H9 (cell line): ENCODE data around the gene PHAX. TPM values are rescaled to one million over a fixed set of nuclear protein-coding genes. Genes with fewer than 3 reads are reported as not detected.

Experiments
- DNase-seq: peaks from one replicate; pipeline ENCODE4 v3.0.0-alpha.2; 2017
- H2AFZ ChIP-seq: one replicate; pipeline ENCODE4 v1.6.1; 2013; ENCODE audit warnings: mild to moderate bottlenecking, low read length, control low read depth, moderate library complexity
- H2AK5ac ChIP-seq: 2 replicates; pipeline ENCODE4 v1.6.1; 2013; ENCODE audit warnings: low read length, control low read depth, mixed read lengths; ENCODE audit not compliant: insufficient read length
- H2BK120ac ChIP-seq: one replicate; pipeline ENCODE4 v1.6.1; 2013; ENCODE audit warnings: low read depth, mild to moderate bottlenecking, low read length, control low read depth, inconsistent platforms; ENCODE audit not compliant: poor library complexity, severe bottlenecking
- H2BK12ac ChIP-seq: 2 replicates; pipeline ENCODE4 v1.6.1; 2013; ENCODE audit warnings: low read length, control low read depth, mixed read lengths, low read depth; ENCODE audit not compliant: insufficient read length
- H2BK15ac ChIP-seq: 2 replicates; pipeline ENCODE4 v1.6.1; 2013; ENCODE audit warnings: low read depth, low read length, control low read depth
- H2BK20ac ChIP-seq: one replicate; pipeline ENCODE4 v1.6.1; 2013; ENCODE audit warnings: low read depth, mild to moderate bottlenecking, low read length, control low read depth, inconsistent platforms; ENCODE audit not compliant: poor library complexity, severe bottlenecking
- H2BK5ac ChIP-seq: 2 replicates; pipeline ENCODE4 v1.6.1; 2013; ENCODE audit warnings: low read length, control low read depth, mixed read lengths; ENCODE audit not compliant: insufficient read length
- H3K14ac ChIP-seq: 2 replicates; pipeline ENCODE4 v1.6.1; 2013; ENCODE audit warnings: low read length, control low read depth; ENCODE audit not compliant: insufficient read depth
- H3K18ac ChIP-seq: 2 replicates; pipeline ENCODE4 v1.6.1; 2013; ENCODE audit warnings: low read depth, mild to moderate bottlenecking, mixed read lengths, low read length, control low read depth; ENCODE audit not compliant: insufficient read length
- H3K23ac ChIP-seq: 2 replicates; pipeline ENCODE4 v1.6.1; 2013; ENCODE audit warnings: low read length, control low read depth, mixed read lengths, low read depth; ENCODE audit not compliant: insufficient read length
- H3K23me2 ChIP-seq: 2 replicates; pipeline ENCODE4 v1.6.1; 2013; ENCODE audit warnings: low read depth, mild to moderate bottlenecking, mixed read lengths, low read length, control low read depth; ENCODE audit not compliant: insufficient read length, poor library complexity, severe bottlenecking
- H3K27ac ChIP-seq: 2 replicates; pipeline ENCODE4 v1.5.1; 2013; ENCODE audit warnings: low read length, control low read depth, mixed read lengths, low read depth; ENCODE audit not compliant: insufficient read length
- H3K27me3 ChIP-seq: 2 replicates; pipeline ENCODE4 v1.6.1; 2013; ENCODE audit warnings: low read length, control low read depth, inconsistent platforms; ENCODE audit not compliant: insufficient read depth
- H3K4ac ChIP-seq: 2 replicates; pipeline ENCODE4 v1.6.1; 2013; ENCODE audit warnings: low read depth, mild to moderate bottlenecking, control low read depth, inconsistent platforms, low read length, moderate library complexity
- H3K4me1 ChIP-seq: 2 replicates; pipeline ENCODE4 v1.6.1; 2013; ENCODE audit warnings: low read length, control low read depth, inconsistent platforms; ENCODE audit not compliant: insufficient read depth
- H3K4me2 ChIP-seq: 2 replicates; pipeline ENCODE4 v1.6.1; 2013; ENCODE audit warnings: low read length, control low read depth, mixed read lengths; ENCODE audit not compliant: insufficient read length, insufficient read depth
- H3K56ac ChIP-seq: 2 replicates; pipeline ENCODE4 v1.6.1; 2013; ENCODE audit warnings: low read depth, mild to moderate bottlenecking, mixed read lengths, low read length, control low read depth; ENCODE audit not compliant: insufficient read length
- H3K79me1 ChIP-seq: 2 replicates; pipeline ENCODE4 v1.6.1; 2013; ENCODE audit warnings: low read depth, mild to moderate bottlenecking, moderate library complexity, low read length, control low read depth, inconsistent platforms; ENCODE audit not compliant: insufficient read depth, poor library complexity, severe bottlenecking
- H3K79me2 ChIP-seq: 2 replicates; pipeline ENCODE4 v1.6.1; 2013; ENCODE audit warnings: low read length, control low read depth, inconsistent platforms; ENCODE audit not compliant: insufficient read depth
- H3K9ac ChIP-seq: 2 replicates; pipeline ENCODE4 v1.6.1; 2013; ENCODE audit warnings: low read length, control low read depth, mixed read lengths; ENCODE audit not compliant: insufficient read length; ENCODE audit errors: extremely low read depth
- H3K9me3 ChIP-seq: one replicate; pipeline ENCODE4 v1.6.1; 2013; ENCODE audit warnings: low read depth, low read length, inconsistent platforms; ENCODE audit not compliant: control insufficient read depth
- H3T11ph ChIP-seq: one replicate; pipeline ENCODE4 v1.6.1; 2013; ENCODE audit warnings: mild to moderate bottlenecking, low read length, control low read depth, inconsistent platforms
- H4K20me1 ChIP-seq: one replicate; pipeline ENCODE4 v1.6.1; 2013; ENCODE audit not compliant: control insufficient read depth, insufficient read length, insufficient read depth
- H4K5ac ChIP-seq: 2 replicates; pipeline ENCODE4 v1.6.1; 2013; ENCODE audit warnings: low read depth, mild to moderate bottlenecking, mixed read lengths, low read length, control low read depth; ENCODE audit not compliant: insufficient read length
- H4K8ac ChIP-seq: replicated peaks from 2 replicates; pipeline ENCODE4 v1.6.1; 2013; ENCODE audit warnings: low read length, control low read depth, mixed read lengths, low read depth; ENCODE audit not compliant: insufficient read length
- H4K91ac ChIP-seq: 2 replicates; pipeline ENCODE4 v1.6.1; 2013; ENCODE audit warnings: low read depth, mild to moderate bottlenecking, moderate library complexity, mixed read lengths, low read length, control low read depth; ENCODE audit not compliant: insufficient read length
- H3K27ac Mint-ChIP-seq, 3 experiments: 2 replicates in 2 of 3; 3 replicates in 1 of 3; pipeline ENCODE4 v1.8.0; 2020 to 2021; ENCODE audit warnings: mixed read lengths in 3 of 3, mild to moderate bottlenecking in 1 of 3, moderate library complexity in 1 of 3
- H3K27me3 Mint-ChIP-seq: 2 replicates; pipeline ENCODE4 v1.8.0; 2021; ENCODE audit warnings: low read depth, mild to moderate bottlenecking, moderate library complexity, mixed read lengths
- H3K36me3 Mint-ChIP-seq, 3 experiments: 2 replicates in 2 of 3; 3 replicates in 1 of 3; pipeline ENCODE4 v1.8.0; 2020 to 2021; ENCODE audit warnings: low read depth in 3 of 3, mixed read lengths in 3 of 3; ENCODE audit not compliant: insufficient read depth in 1 of 3
- H3K4me1 Mint-ChIP-seq, 2 experiments: 2 replicates each; pipeline ENCODE4 v1.8.0; 2020; ENCODE audit warnings: mixed read lengths in 2 of 2
- H3K4me3 Mint-ChIP-seq, 2 experiments: 2 replicates in 1 of 2; 3 replicates in 1 of 2; pipeline ENCODE4 v1.8.0; 2020 to 2021; ENCODE audit warnings: mild to moderate bottlenecking in 2 of 2, mixed read lengths in 2 of 2, moderate library complexity in 1 of 2
- H3K9me3 Mint-ChIP-seq, 2 experiments: 2 replicates in 1 of 2; 3 replicates in 1 of 2; pipeline ENCODE4 v1.8.0; 2020; ENCODE audit warnings: mild to moderate bottlenecking in 2 of 2, mixed read lengths in 2 of 2, moderate library complexity in 1 of 2
- CTCF ChIP-seq: fragments of 200-600 bp; sonication (generic); conservative IDR thresholded peaks from 3 replicates; pipeline ENCODE4 v1.8.0; 2021; ENCODE audit warnings: antibody characterized with exemption, mild to moderate bottlenecking
- WGBS: extraction: QIAGEN DNeasy Blood & Tissue Kit; methylation state at CpG from one replicate; pipeline ENCODE4 v1.1.7; 2013; ENCODE audit warnings: missing lambda C conversion rate, low lambda C conversion rate, mixed read lengths; ENCODE audit not compliant: insufficient read length; ENCODE audit errors: extremely low coverage; 5-methylcytosine and 5-hydroxymethylcytosine counted together
- total RNA-seq: library from RNA; stranded (reverse); gene quantifications from 2 replicates; pipeline ENCODE4 v1.2.1, GENCODE V29; 2021

Gene PHAX
- total RNA-seq, 1 experiment from 2014 or later = 65.6 TPM

- H2BK12ac ChIP-seq = no peak overlapping the region
- no peak overlapping the region for H3K56ac ChIP-seq
- no peak overlapping the region for H2AK5ac ChIP-seq
- H3K9me3 ChIP-seq = no peaks in the 10 kb centered on the region
- H4K8ac ChIP-seq = no peak overlapping the region
- TF ChIP-seq CTCF = no peak
- no peak overlapping the region for H2AFZ ChIP-seq
- no peaks in the 10 kb centered on the region for H3K4me1 ChIP-seq
- H3K4me2 ChIP-seq = no peak overlapping the region
- H3K18ac ChIP-seq = no peak overlapping the region
- no peak overlapping the region for H3K4ac ChIP-seq
- H3K14ac ChIP-seq = no peak overlapping the region
- no peak overlapping the region for H3K9ac ChIP-seq
- H3K27ac ChIP-seq = no peak overlapping the region
- H2BK120ac ChIP-seq = no peak overlapping the region
- Mint-ChIP-seq H3K4me1 (0 out of 4 replicates have a peak, but pooled peaks cover 3% of the 10 kb centered on the region in 2 experiments), H3K27me3 (no peaks in the 10 kb centered on the region), H3K4me3 (no peak overlapping the region), H3K36me3 (no peaks in the 10 kb centered on the region), H3K9me3 (no peaks in the 10 kb centered on the region), H3K27ac (no peak overlapping the region)
- no peak overlapping the region for H2BK5ac ChIP-seq
- H3K27me3 ChIP-seq = no peaks in the 10 kb centered on the region
- no peaks in the 10 kb centered on the region for H3K79me1 ChIP-seq
- H2BK15ac ChIP-seq = no peak overlapping the region
- no peak overlapping the region for H2BK20ac ChIP-seq
- H3K23me2 ChIP-seq = no peaks in the 10 kb centered on the region
- no peak for DNase-seq
- no peak overlapping the region for H4K5ac ChIP-seq
- no CpG with 5 or more reads among the region's 1 CpG for WGBS
- no peak overlapping the region for H3T11ph ChIP-seq
- H4K91ac ChIP-seq = no peak overlapping the region
- H4K20me1 ChIP-seq = no peaks in the 10 kb centered on the region
- H3K79me2 ChIP-seq = no peaks in the 10 kb centered on the region
- H3K23ac ChIP-seq = no peak overlapping the region
Observed at GRCh38 chr5:126636956-126637355, 36.2 kb downstream of the PHAX start.
